OCI-LY1 (cell line): ENCODE measurements around the gene COL7A1.

Experiments
- H2AFZ ChIP-seq: fragments of 200-600 bp; sonication (generic), shearing (Covaris generic); 2 replicates; pipeline ENCODE4 v1.6.0; 2014; ENCODE audit warnings: antibody characterized with exemption, mild to moderate bottlenecking, low read length
- H3F3A ChIP-seq: fragments of 200-600 bp; sonication (generic), shearing (Covaris generic); 2 replicates; pipeline ENCODE4 v1.6.0; 2014; ENCODE audit warnings: mild to moderate bottlenecking, antibody characterized with exemption, low read length, moderate library complexity; ENCODE audit not compliant: insufficient read depth
- H3K27ac ChIP-seq: fragments of 200-600 bp; sonication (generic); 2 replicates; pipeline ENCODE4 v1.5.1; 2014; ENCODE audit warnings: low read length, mixed run types, mild to moderate bottlenecking, low read depth; ENCODE audit not compliant: poor library complexity, severe bottlenecking
- H3K27me3 ChIP-seq: fragments of 200-600 bp; sonication (generic); 2 replicates; pipeline ENCODE4 v1.6.0; 2014; ENCODE audit warnings: antibody characterized with exemption, mild to moderate bottlenecking, low read length, moderate library complexity; ENCODE audit not compliant: insufficient read depth
- H3K36me3 ChIP-seq: fragments of 200-600 bp; sonication (generic); 2 replicates; pipeline ENCODE4 v1.6.1; 2014; ENCODE audit warnings: mild to moderate bottlenecking, antibody characterized with exemption, low read length, moderate library complexity, mixed read lengths; ENCODE audit not compliant: insufficient read depth
- H3K4me1 ChIP-seq: fragments of 200-600 bp; sonication (generic); 2 replicates; pipeline ENCODE4 v1.5.1; 2014; ENCODE audit warnings: mild to moderate bottlenecking, low read length, moderate library complexity; ENCODE audit not compliant: insufficient read depth, severe bottlenecking
- H3K4me2 ChIP-seq: fragments of 200-600 bp; sonication (generic), shearing (Covaris generic); 2 replicates; pipeline ENCODE4 v1.6.1; 2014; ENCODE audit warnings: low read length
- H3K4me3 ChIP-seq: fragments of 200-600 bp; sonication (generic); 2 replicates; pipeline ENCODE4 v1.5.1; 2014; ENCODE audit warnings: low read length, low read depth, mild to moderate bottlenecking, mixed read lengths; ENCODE audit not compliant: poor library complexity, severe bottlenecking
- H3K79me2 ChIP-seq: fragments of 200-600 bp; shearing (Covaris generic); 2 replicates; pipeline ENCODE4 v1.6.1; 2016; ENCODE audit warnings: mixed run types, low read length, mixed read lengths; ENCODE audit not compliant: insufficient read depth
- H3K9ac ChIP-seq: fragments of 200-600 bp; sonication (generic), shearing (Covaris generic); 2 replicates; pipeline ENCODE4 v1.6.1; 2014; ENCODE audit warnings: mild to moderate bottlenecking, low read length, mixed read lengths
- H3K9me2 ChIP-seq: fragments of 200-600 bp; sonication (generic), shearing (Covaris generic); 2 replicates; pipeline ENCODE4 v1.6.1; 2014; ENCODE audit warnings: low read depth, mild to moderate bottlenecking, low read length, mixed read lengths
- H3K9me3 ChIP-seq: fragments of 200-600 bp; shearing (Covaris generic); 2 replicates; pipeline ENCODE4 v1.6.1; 2014; ENCODE audit warnings: low read length, mixed read lengths
- H4K20me1 ChIP-seq: fragments of 200-600 bp; sonication (generic), shearing (Covaris generic); 2 replicates; pipeline ENCODE4 v1.6.0; 2016; ENCODE audit warnings: mild to moderate bottlenecking, low read length; ENCODE audit not compliant: insufficient read depth
- CTCF ChIP-seq: fragments of 200-600 bp; sonication (generic), shearing (Covaris generic); IDR thresholded peaks from 2 replicates; pipeline ENCODE4 v1.5.1; 2017; ENCODE audit warnings: mild to moderate bottlenecking, antibody characterized with exemption, low read length, moderate library complexity, mixed read lengths
- EZH2 ChIP-seq: fragments of 200-600 bp; sonication (generic), shearing (Covaris generic); IDR thresholded peaks from 2 replicates; pipeline ENCODE4 v1.8.0; 2017; ENCODE audit warnings: borderline replicate concordance, mixed run types, mild to moderate bottlenecking, antibody characterized with exemption, low read length, moderate library complexity, mixed read lengths

COL7A1 gene

GRCh38 chr3:48536785-48537184 is 58.3 kb downstream of the COL7A1 start:
- Histone ChIP-seq H2AFZ (no peak overlapping the region), H3K9me3 (no peaks in the 10 kb centered on the region), H3K79me2 (no peaks in the 10 kb centered on the region), H4K20me1 (no peaks in the 10 kb centered on the region), H3K4me3 (no peak overlapping the region), H3K27me3 (no peaks in the 10 kb centered on the region), H3K9ac (no peak overlapping the region), H3K4me1 (no peaks in the 10 kb centered on the region), H3K9me2 (no peaks in the 10 kb centered on the region), H3K36me3 (peaks cover 68% of the 10 kb centered on the region), H3K4me2 (no peak overlapping the region), H3K27ac (no peak overlapping the region), H3F3A (peaks cover 3% of the 10 kb centered on the region; the same call in 1 of the 2 replicates)
- TF ChIP-seq CTCF = no peak

GRCh38 chr3:48536116-48536515 is 59.0 kb downstream of the COL7A1 start:
- no peak overlapping the region for H2AFZ ChIP-seq
- H3K36me3 ChIP-seq = peaks cover 68% of the 10 kb centered on the region
- H3K27ac ChIP-seq = no peak overlapping the region
- H3K9me2 ChIP-seq = no peaks in the 10 kb centered on the region
- H3F3A ChIP-seq = peaks cover 3% of the 10 kb centered on the region; the same call in 1 of the 2 replicates
- H3K9ac ChIP-seq = no peak overlapping the region
- no peak overlapping the region for H3K4me2 ChIP-seq
- H4K20me1 ChIP-seq = no peaks in the 10 kb centered on the region
- no peak for TF ChIP-seq CTCF
- H3K4me1 ChIP-seq = no peaks in the 10 kb centered on the region
- H3K9me3 ChIP-seq = no peaks in the 10 kb centered on the region
- no peak overlapping the region for H3K4me3 ChIP-seq
- no peaks in the 10 kb centered on the region for H3K79me2 ChIP-seq
- H3K27me3 ChIP-seq = no peaks in the 10 kb centered on the region

GRCh38 chr3:48535578-48535977 is 59.6 kb downstream of the COL7A1 start:
- Histone ChIP-seq H3K4me1 (no peaks in the 10 kb centered on the region), H3K27me3 (no peaks in the 10 kb centered on the region), H3K79me2 (no peaks in the 10 kb centered on the region), H3K4me2 (no peak overlapping the region), H3K4me3 (no peak overlapping the region), H3K36me3 (peaks cover 70% of the 10 kb centered on the region), H4K20me1 (no peaks in the 10 kb centered on the region), H3K9ac (no peak overlapping the region), H3F3A (peaks cover 3% of the 10 kb centered on the region; the same call in 1 of the 2 replicates), H3K9me2 (no peaks in the 10 kb centered on the region), H3K9me3 (no peaks in the 10 kb centered on the region), H3K27ac (no peak overlapping the region), H2AFZ (no peak overlapping the region)
- TF ChIP-seq EZH2 (no peak), CTCF (no peak)
